ENCODE data around the gene PDP2.
A peak's percentile ranks its signal among the peaks of the same experiment; 100 is the strongest.

PDP2 gene

GRCh38 chr16:66881964-66882508 lies 1.7 kb downstream of the PDP2 start:
- Histone ChIP-seq H3K36me3 (ENCODE audit: insufficient read depth) (0 out of 2 replicates have a peak, but pooled peaks cover 5% of the 10 kb centered on the region), H3K79me2 (ENCODE audit: insufficient read depth, low read depth) (peaks cover 18% of the 10 kb centered on the region; the same call in 1 of the 2 replicates), H3K27me3 (ENCODE audit: insufficient read depth, low read depth) (no peaks in the 10 kb centered on the region), H2AFZ (ENCODE audit: low read depth) (no peak overlapping the region), H3K9ac (no peak overlapping the region), H4K20me1 (ENCODE audit: insufficient read depth) (no peaks in the 10 kb centered on the region), H3K27ac (no peak overlapping the region), H3K4me2 (peak overlapping the region; percentile 94), H3K4me1 (ENCODE audit: low read depth, poor library complexity, severe bottlenecking) (peaks cover 39% of the 10 kb centered on the region), H3K4me3 (IDR thresholded peaks at IDR 0.05; ENCODE audit: insufficient read depth, low read depth, low read length) (no peak overlapping the region)
- no peak for TF ChIP-seq CTCF (conservative IDR thresholded peaks at IDR 0.05; ENCODE audit: low read depth, low read length)

GRCh38 chr16:66882702-66883101 lies 2.4 kb downstream of the PDP2 start:
- H3K27ac ChIP-seq, result no peak overlapping the region
- no peak overlapping the region for H3K4me3 ChIP-seq (IDR thresholded peaks at IDR 0.05; ENCODE audit: insufficient read depth, low read depth, low read length)
- H4K20me1 ChIP-seq (ENCODE audit: insufficient read depth), result no peaks in the 10 kb centered on the region
- no peak overlapping the region; the same call in 1 of the 2 replicates for H3K4me2 ChIP-seq
- TF ChIP-seq CTCF (conservative IDR thresholded peaks at IDR 0.05; ENCODE audit: low read depth, low read length), result no peak
- H3K36me3 ChIP-seq (ENCODE audit: insufficient read depth), result 0 out of 2 replicates have a peak, but pooled peaks cover 5% of the 10 kb centered on the region
- peaks cover 33% of the 10 kb centered on the region for H3K4me1 ChIP-seq (ENCODE audit: low read depth, poor library complexity, severe bottlenecking)
- H3K79me2 ChIP-seq (ENCODE audit: insufficient read depth, low read depth), result peaks cover 18% of the 10 kb centered on the region; the same call in 1 of the 2 replicates
- no peak overlapping the region for H2AFZ ChIP-seq (ENCODE audit: low read depth)
- H3K27me3 ChIP-seq (ENCODE audit: insufficient read depth, low read depth), result no peaks in the 10 kb centered on the region
- H3K9ac ChIP-seq, result no peak overlapping the region

GRCh38 chr16:66885491-66885890 lies 5.2 kb downstream of the PDP2 start:
- 0 out of 2 replicates have a peak, but pooled peaks cover 5% of the 10 kb centered on the region for H3K36me3 ChIP-seq (ENCODE audit: insufficient read depth)
- H3K27ac ChIP-seq, result no peak overlapping the region
- no peak overlapping the region for H3K9ac ChIP-seq
- H2AFZ ChIP-seq (ENCODE audit: low read depth), result no peak overlapping the region
- H3K4me2 ChIP-seq, result no peak overlapping the region
- H3K4me1 ChIP-seq (ENCODE audit: low read depth, poor library complexity, severe bottlenecking), result peaks cover 11% of the 10 kb centered on the region
- TF ChIP-seq CTCF (conservative IDR thresholded peaks at IDR 0.05; ENCODE audit: low read depth, low read length), result no peak
- H4K20me1 ChIP-seq (ENCODE audit: insufficient read depth), result no peaks in the 10 kb centered on the region
- no peak overlapping the region for H3K4me3 ChIP-seq (IDR thresholded peaks at IDR 0.05; ENCODE audit: insufficient read depth, low read depth, low read length)
- H3K27me3 ChIP-seq (ENCODE audit: insufficient read depth, low read depth), result no peaks in the 10 kb centered on the region
- H3K79me2 ChIP-seq (ENCODE audit: insufficient read depth, low read depth), result peaks cover 18% of the 10 kb centered on the region; the same call in 1 of the 2 replicates

- H3K4me2 ChIP-seq, result no peak overlapping the region
- H3K27ac ChIP-seq, result no peak overlapping the region
- TF ChIP-seq CTCF (conservative IDR thresholded peaks at IDR 0.05; ENCODE audit: low read depth, low read length), result no peak
Measured at GRCh38 chr16:66886321-66886720, 6.0 kb downstream of the PDP2 start.

More at GRCh38 chr16:66886321-66886720, 6.0 kb downstream of the PDP2 start:
- no peak overlapping the region for H2AFZ ChIP-seq (ENCODE audit: low read depth)
- H3K9ac ChIP-seq, result no peak overlapping the region
- H4K20me1 ChIP-seq (ENCODE audit: insufficient read depth), result no peaks in the 10 kb centered on the region
- H3K4me1 ChIP-seq (ENCODE audit: low read depth, poor library complexity, severe bottlenecking), result peaks cover 11% of the 10 kb centered on the region
- H3K27me3 ChIP-seq (ENCODE audit: insufficient read depth, low read depth), result no peaks in the 10 kb centered on the region
- H3K79me2 ChIP-seq (ENCODE audit: insufficient read depth, low read depth), result peaks cover 18% of the 10 kb centered on the region; the same call in 1 of the 2 replicates
- no peak overlapping the region for H3K4me3 ChIP-seq (IDR thresholded peaks at IDR 0.05; ENCODE audit: insufficient read depth, low read depth, low read length)
- H3K36me3 ChIP-seq (ENCODE audit: insufficient read depth), result 0 out of 2 replicates have a peak, but pooled peaks cover 5% of the 10 kb centered on the region
